Measurements from ENCODE around the gene B9D1. TPM values are rescaled to one million over a fixed set of nuclear protein-coding genes. Genes with fewer than 3 reads are reported as not detected.

The B9D1 gene
- total and polyA plus RNA-seq, 8 donors, result 6.6 to 39.6 (median 12.5) TPM

DNA sequence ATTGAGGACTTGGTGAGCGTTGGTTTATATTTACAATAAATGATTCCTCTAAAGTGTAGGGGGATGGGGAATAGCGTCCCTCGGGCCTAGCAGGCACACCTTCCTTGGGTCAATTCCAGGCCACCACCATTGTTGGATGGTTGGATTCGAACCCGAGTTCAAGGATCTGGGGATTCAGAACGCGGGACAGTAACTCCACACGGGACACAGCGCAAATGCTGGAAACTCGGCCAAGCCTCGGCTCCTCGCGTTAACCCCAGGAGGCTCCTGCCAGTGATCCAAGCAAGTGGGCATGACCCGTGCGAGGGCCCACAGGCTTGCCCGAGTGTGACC lies 613 bp downstream of the B9D1 start:
- H3K27ac ChIP-seq, result peak overlapping the region; percentile 81 to 88 (median 86)
- FAIRE-seq, result no peak
- WGBS, 2 donors, result 5 to 8% methylated on average over 16 of the region's 16 CpGs
- no peaks in the 10 kb centered on the region for H3K9me3 ChIP-seq
- TF ChIP-seq, protein P1, sequence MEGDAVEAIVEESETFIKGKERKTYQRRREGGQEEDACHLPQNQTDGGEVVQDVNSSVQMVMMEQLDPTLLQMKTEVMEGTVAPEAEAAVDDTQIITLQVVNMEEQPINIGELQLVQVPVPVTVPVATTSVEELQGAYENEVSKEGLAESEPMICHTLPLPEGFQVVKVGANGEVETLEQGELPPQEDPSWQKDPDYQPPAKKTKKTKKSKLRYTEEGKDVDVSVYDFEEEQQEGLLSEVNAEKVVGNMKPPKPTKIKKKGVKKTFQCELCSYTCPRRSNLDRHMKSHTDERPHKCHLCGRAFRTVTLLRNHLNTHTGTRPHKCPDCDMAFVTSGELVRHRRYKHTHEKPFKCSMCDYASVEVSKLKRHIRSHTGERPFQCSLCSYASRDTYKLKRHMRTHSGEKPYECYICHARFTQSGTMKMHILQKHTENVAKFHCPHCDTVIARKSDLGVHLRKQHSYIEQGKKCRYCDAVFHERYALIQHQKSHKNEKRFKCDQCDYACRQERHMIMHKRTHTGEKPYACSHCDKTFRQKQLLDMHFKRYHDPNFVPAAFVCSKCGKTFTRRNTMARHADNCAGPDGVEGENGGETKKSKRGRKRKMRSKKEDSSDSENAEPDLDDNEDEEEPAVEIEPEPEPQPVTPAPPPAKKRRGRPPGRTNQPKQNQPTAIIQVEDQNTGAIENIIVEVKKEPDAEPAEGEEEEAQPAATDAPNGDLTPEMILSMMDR (IDR thresholded peaks at IDR 0.05), result no peak
- peaks cover 0 to 5% (median 0%) of the 10 kb centered on the region in 3 donors for H3K4me1 ChIP-seq
- H3K4me3 ChIP-seq, result peak overlapping the region; percentile 51 to 93 (median 80)
- DNase-seq, result no peak
- H3K27me3 ChIP-seq, result no peaks in the 10 kb centered on the region
- no peak for ATAC-seq
- no peaks in the 10 kb centered on the region for H3K36me3 ChIP-seq
- intact Hi-C loops (cut with DNase I), result loop anchor here in 2 of 3 donors (10.0 kb wide), 3 partner anchors 53 to 403 kb away; partner anchors contain the start of gene RNF112 (in 1 of the 2)

DNA sequence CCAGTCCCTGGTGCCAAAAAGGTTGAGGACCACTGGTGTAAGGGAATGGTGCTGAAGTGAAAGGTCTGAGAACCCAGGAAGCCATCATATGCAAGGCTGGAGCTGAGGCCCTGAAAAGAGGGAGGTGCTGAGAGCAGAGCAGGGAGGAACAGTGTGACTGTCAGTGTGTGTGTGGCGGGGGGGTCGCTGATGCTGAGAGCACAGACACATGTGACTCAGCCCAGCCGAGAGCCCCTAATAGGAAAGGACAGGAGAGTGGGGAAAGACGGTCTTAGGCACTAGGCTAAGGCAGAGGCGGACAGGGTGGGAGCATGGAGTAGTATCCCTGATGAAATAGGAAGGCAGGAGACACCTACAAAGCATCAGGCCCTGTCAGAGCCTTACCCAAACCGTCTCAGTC lies 1.2 kb downstream of the B9D1 start:
- ATAC-seq (no peak), FAIRE-seq (no peak), DNase-seq (peak in 1 of 6 donors; percentile 32)
- no peak overlapping the region for H3K27ac ChIP-seq
- WGBS, 2 donors, result 66 to 72% methylated on average over 6 of the region's 6 CpGs
- TF ChIP-seq, protein P1 (IDR thresholded peaks at IDR 0.05), result no peak
- H3K4me1 ChIP-seq, result peaks cover 0 to 5% (median 0%) of the 10 kb centered on the region in 3 donors
- H3K27me3 ChIP-seq, result no peaks in the 10 kb centered on the region
- intact Hi-C loops (cut with DNase I), result loop anchor here in 2 of 3 donors (10.0 kb wide), 3 partner anchors 53 to 403 kb away; partner anchors contain the start of gene RNF112 (in 1 of the 2)
- peak overlapping the region in 2 of 4 donors; percentile 76 to 85 for H3K4me3 ChIP-seq
- H3K9me3 ChIP-seq, result no peaks in the 10 kb centered on the region
- H3K36me3 ChIP-seq, result no peaks in the 10 kb centered on the region

DNA sequence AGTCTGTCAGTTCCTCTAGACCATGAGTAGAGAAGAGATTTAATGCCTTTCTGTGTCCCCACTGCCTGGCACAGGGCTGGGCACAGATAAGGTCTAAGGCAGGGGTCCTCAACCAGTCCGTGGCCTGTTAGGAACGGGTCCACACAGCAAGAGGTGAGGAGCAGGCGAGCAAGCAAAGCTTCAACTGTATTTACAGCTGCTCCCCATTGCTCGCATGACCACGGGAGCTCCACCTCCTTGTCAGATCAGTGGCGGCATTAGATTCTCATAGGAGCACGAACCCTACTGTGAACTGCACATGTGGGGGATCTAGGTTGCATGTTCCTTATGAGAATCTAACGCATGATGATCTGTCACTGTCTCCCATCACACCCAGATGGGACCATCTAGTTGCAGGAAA lies 1.8 kb downstream of the B9D1 start:
- intact Hi-C loops (cut with DNase I), result loop anchor here in 2 of 3 donors (10.0 kb wide), 3 partner anchors 54 to 404 kb away; partner anchors contain the start of gene RNF112 (in 1 of the 2)
- TF ChIP-seq, protein P1 (IDR thresholded peaks at IDR 0.05), result no peak
- Histone ChIP-seq H3K27me3 (no peaks in the 10 kb centered on the region), H3K27ac (no peak overlapping the region), H3K4me1 (peaks cover 0 to 5% (median 0%) of the 10 kb centered on the region in 3 donors), H3K36me3 (no peaks in the 10 kb centered on the region), H3K4me3 (no peak overlapping the region), H3K9me3 (no peaks in the 10 kb centered on the region)
- 81 to 93% methylated on average over 8 of the region's 8 CpGs for WGBS, 2 donors
- no peak for FAIRE-seq
- ATAC-seq, result no peak
- peak in 1 of 6 donors; percentile 17 for DNase-seq

DNA sequence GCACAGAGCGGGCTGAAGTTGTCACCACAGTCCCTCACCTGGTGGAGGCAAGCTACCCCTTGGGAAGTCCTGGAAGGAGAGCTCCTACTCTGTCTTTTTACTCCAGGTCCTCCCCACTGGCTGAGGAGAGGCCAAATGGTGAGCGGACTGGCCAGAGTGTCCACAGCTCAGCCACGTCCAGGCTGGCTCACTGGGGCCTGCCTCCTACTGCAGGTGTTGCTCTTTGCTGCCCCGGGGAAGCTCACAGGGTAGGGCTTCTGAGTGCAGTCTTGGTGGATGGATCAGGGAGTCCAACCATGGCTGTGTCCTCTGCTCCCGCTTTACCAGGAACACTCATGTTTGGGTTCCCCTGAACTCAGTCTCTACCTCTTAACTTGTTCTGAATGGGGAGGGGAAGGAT lies 2.7 kb downstream of the B9D1 start:
- DNase-seq, result peak in 1 of 6 donors; percentile 45
- TF ChIP-seq, protein P1 (IDR thresholded peaks at IDR 0.05), result no peak
- no peak for FAIRE-seq
- intact Hi-C loops (cut with DNase I), result loop anchor here (5.0 to 10.0 kb wide), 4 partner anchors 55 to 405 kb away; partner anchors contain the start of gene RNF112 (in 1 of the 3)
- no peaks in the 10 kb centered on the region for H3K9me3 ChIP-seq
- H3K36me3 ChIP-seq, result no peaks in the 10 kb centered on the region
- WGBS, 2 donors, result 95% methylated on average over 5 of the region's 5 CpGs
- no peak overlapping the region for H3K4me3 ChIP-seq
- H3K4me1 ChIP-seq, result peaks cover 0 to 5% (median 0%) of the 10 kb centered on the region in 3 donors
- no peak overlapping the region for H3K27ac ChIP-seq
- no peaks in the 10 kb centered on the region for H3K27me3 ChIP-seq
- no peak for ATAC-seq

DNA sequence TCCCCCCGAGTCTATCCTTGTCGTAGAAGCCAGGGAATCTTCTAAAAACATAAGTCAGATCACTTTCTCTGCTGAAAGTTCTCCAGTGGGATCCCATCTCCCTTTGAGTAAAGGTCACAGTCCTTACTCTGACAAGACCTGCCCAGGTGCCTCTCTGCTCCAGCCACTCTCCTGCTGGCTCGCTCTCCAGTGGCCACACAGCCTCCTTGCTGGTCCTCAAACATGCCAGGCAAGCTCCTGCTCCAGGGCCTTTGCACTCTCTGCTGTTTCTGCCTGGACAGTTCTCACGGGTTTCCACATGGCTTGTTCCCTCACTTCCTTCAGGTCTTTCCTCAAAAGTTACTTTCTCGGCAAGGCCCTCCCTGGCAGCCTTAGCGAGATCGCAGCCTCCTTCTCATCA lies 3.4 kb downstream of the B9D1 start:
- H3K4me3 ChIP-seq, result no peak overlapping the region
- no peak overlapping the region for H3K27ac ChIP-seq
- no peak for FAIRE-seq
- peak in 2 of 6 donors; percentile 24 to 28 for DNase-seq
- no peaks in the 10 kb centered on the region for H3K27me3 ChIP-seq
- no peaks in the 10 kb centered on the region for H3K9me3 ChIP-seq
- peaks cover 0 to 5% (median 0%) of the 10 kb centered on the region in 3 donors for H3K4me1 ChIP-seq
- TF ChIP-seq, protein P1 (IDR thresholded peaks at IDR 0.05), result no peak
- intact Hi-C loops (cut with DNase I), result loop anchor here in 1 of 3 donors (5.0 kb wide), 1 partner anchor 88 kb away; no protein-coding TSS in a partner anchor
- WGBS, 2 donors, result 87 to 93% methylated on average over 7 of the region's 7 CpGs
- H3K36me3 ChIP-seq, result no peaks in the 10 kb centered on the region
- no peak for ATAC-seq
